Duodenal mucosa (tissue), 2 donors: ENCODE results near the gene EPB41.
"Not testable (repeated sequence)": the region's sequence is repeated elsewhere in the genome, so short reads cannot be mapped to it uniquely, and the experiment has no call there.

Experiments
- H3K27ac ChIP-seq: one replicate; pipeline ENCODE4 v1.7.0; 2013; ENCODE audit warnings: low read depth, low read length
- H3K27me3 ChIP-seq, 2 donors: one replicate each; pipeline ENCODE4 v1.7.0; 2013; ENCODE audit warnings: low read length in 2 of 2, control low read depth in 1 of 2; ENCODE audit not compliant: insufficient read depth in 2 of 2, control insufficient read depth in 1 of 2
- H3K36me3 ChIP-seq, 2 donors: one replicate each; pipeline ENCODE4 v1.7.0; 2013; ENCODE audit warnings: low read length in 2 of 2, control low read depth in 1 of 2; ENCODE audit not compliant: insufficient read depth in 2 of 2, control insufficient read depth in 1 of 2
- H3K4me1 ChIP-seq, 2 donors: one replicate each; pipeline ENCODE4 v1.7.0; 2013; ENCODE audit warnings: low read length in 2 of 2, control low read depth in 1 of 2; ENCODE audit not compliant: insufficient read depth in 2 of 2, control insufficient read depth in 1 of 2
- H3K4me3 ChIP-seq, 2 donors: one replicate each; pipeline ENCODE4 v1.7.0; 2013; ENCODE audit warnings: low read length in 2 of 2, low read depth in 1 of 2
- H3K9ac ChIP-seq, 2 donors: one replicate each; pipeline ENCODE4 v1.7.0; 2013; ENCODE audit warnings: low read length in 2 of 2, low read depth in 1 of 2
- H3K9me3 ChIP-seq, 2 donors: one replicate each; pipeline ENCODE4 v1.7.0; 2013; ENCODE audit warnings: low read length in 2 of 2, control low read depth in 1 of 2; ENCODE audit not compliant: control insufficient read depth in 1 of 2

The EPB41 gene

DNA sequence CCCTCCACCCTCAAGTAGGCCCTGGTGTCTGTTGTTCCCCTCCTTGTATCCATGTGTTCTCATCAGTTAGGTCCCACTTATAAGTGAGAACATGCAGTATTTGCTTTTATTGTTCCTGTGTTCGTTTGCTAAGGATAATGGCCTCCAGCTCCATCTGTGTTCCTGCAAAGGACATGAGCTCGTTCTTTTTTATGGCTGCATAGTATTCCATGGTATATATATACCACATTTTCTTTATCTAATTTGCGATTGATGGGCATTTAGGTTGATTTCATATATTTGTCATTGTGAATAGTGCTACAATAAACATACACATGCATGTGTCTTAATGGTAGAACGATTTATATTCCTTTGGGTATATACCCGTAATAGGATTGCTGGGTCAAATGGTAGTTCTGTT lies 178.3 kb downstream of the EPB41 start:
- not testable (repeated sequence) for H3K27ac ChIP-seq, H3K9ac ChIP-seq, H3K4me3 ChIP-seq, H3K36me3 ChIP-seq, H3K4me1 ChIP-seq, H3K27me3 ChIP-seq, H3K9me3 ChIP-seq

DNA sequence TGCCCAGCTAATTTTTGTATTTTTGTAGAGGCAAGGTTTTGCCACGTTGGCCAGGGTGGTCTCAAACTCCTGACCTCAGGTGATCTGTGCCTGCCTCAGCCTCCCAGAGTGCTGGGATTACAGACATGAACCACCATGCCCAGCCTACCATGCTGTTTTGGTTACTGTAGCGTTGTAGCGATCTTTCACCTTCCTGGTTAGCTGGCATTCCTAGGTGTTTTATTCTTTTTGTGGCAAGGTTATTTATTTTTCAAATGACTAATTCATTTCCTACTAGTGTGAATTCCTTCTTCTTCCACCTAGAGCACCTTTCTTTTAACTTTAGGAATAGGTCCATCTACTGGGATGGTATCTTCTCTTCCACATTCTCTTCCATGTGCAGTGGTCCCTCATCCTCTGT lies 180.1 kb downstream of the EPB41 start:
- no peaks in the 10 kb centered on the region for H3K4me1 ChIP-seq
- no peak overlapping the region for H3K27ac ChIP-seq
- no peak overlapping the region for H3K4me3 ChIP-seq
- H3K36me3 ChIP-seq = peaks cover 0 to 11% of the 10 kb centered on the region in 2 donors
- H3K9me3 ChIP-seq = no peaks in the 10 kb centered on the region
- no peaks in the 10 kb centered on the region for H3K27me3 ChIP-seq
- H3K9ac ChIP-seq = no peak overlapping the region

DNA sequence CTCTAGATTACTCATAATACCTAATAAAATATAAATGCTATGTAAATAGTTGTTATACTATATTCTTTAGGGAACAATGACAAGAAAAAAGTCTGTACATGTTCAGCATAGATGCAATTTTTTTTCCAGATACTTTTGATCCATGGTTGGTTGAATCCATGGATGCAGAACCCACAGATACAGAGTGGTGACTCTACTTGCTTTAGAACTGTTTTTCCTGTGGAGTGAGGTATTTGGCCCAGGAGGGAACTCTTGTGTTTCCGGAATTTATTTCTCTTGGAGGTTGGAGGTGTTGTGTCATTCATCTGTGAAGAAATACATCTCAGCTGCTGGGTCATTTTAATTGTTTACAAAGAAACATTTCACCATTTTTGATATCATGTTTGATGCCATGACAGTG lies 180.6 kb downstream of the EPB41 start:
- no peaks in the 10 kb centered on the region for H3K4me1 ChIP-seq
- H3K4me3 ChIP-seq = no peak overlapping the region

DNA sequence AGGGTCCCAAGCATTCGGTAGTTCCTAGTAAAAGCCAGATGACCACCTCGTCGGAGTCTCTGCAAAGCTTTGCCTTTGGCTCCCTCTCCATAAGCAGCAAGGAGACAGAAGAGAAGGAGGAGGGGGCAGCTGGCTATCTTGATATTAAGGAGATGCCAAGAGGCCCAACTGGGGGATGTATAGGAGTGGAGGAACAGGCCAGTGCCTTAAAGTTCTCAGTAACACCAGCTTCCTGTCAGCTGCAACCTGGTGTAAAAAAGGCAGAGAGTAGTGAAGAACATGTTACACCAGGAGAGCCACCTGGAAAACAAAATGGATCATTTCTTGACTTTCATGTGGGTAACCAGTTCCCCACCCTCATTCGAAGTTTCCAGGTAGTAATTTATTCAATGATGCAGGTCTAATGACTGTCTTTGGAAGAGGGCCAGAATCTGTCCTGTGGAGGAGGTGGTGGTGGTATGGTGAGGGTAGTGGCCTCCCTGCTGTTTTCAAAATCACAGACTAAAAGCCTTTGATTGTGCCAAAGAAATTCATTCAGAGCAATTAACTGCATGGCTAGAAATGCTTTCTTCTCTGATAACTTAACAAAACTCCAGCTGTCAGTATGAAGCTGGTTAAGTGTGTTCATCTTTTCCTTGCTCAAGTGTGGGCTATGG lies 182.0 kb downstream of the EPB41 start:
- Histone ChIP-seq H3K9ac (no peak overlapping the region), H3K4me3 (no peak overlapping the region), H3K27me3 (no peaks in the 10 kb centered on the region), H3K27ac (no peak overlapping the region), H3K36me3 (peaks cover 0 to 18% of the 10 kb centered on the region in 2 donors), H3K4me1 (no peaks in the 10 kb centered on the region), H3K9me3 (no peaks in the 10 kb centered on the region)

More for the DNA sequence above, 180.6 kb downstream of the EPB41 start:
- Histone ChIP-seq H3K36me3 (peaks cover 0 to 17% of the 10 kb centered on the region in 2 donors), H3K27me3 (no peaks in the 10 kb centered on the region), H3K9me3 (no peaks in the 10 kb centered on the region), H3K27ac (no peak overlapping the region), H3K9ac (no peak overlapping the region)

DNA sequence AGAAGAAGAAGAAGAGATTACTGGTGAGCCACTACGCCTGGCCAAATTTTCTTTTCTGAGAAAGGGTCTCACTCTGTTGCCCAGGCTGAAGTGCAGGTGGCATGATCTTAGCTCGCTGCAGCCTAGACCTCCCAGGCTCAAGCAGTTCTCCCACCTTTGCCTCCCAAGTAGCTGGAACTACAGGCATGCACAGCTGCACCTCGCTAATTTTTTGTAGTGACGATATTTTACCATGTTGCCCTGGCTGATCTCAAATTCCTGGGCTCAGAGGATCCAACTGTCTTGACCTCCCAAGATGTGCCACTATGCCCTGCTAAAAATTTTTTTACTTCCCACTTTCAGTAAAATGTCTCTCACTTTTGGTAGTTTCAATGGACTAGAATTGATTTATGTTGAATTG lies 184.9 kb downstream of the EPB41 start:
- Histone ChIP-seq H3K9me3 (no peaks in the 10 kb centered on the region), H3K36me3 (peaks cover 0 to 25% of the 10 kb centered on the region in 2 donors), H3K9ac (no peak overlapping the region), H3K4me3 (no peak overlapping the region), H3K27me3 (no peaks in the 10 kb centered on the region), H3K4me1 (no peaks in the 10 kb centered on the region), H3K27ac (no peak overlapping the region)

DNA sequence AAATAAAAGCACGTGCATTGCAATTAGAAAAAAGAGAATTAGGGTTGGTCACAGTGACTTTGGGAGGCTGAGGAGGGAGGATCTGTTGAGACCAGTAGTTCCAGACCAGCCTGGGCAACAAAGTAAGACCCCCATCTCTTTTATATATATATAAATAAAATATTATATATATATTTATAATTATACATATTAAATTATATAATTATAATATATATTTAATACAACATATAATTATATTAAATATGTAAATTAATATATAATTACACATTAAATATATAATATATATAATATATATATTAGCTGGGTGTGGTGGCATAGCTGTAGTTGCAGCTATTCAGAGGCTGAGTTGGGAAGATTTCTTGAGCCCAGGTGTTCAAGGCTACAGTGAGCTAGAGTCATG lies 186.1 kb downstream of the EPB41 start:
- peaks cover 0 to 22% of the 10 kb centered on the region in 2 donors for H3K36me3 ChIP-seq

DNA sequence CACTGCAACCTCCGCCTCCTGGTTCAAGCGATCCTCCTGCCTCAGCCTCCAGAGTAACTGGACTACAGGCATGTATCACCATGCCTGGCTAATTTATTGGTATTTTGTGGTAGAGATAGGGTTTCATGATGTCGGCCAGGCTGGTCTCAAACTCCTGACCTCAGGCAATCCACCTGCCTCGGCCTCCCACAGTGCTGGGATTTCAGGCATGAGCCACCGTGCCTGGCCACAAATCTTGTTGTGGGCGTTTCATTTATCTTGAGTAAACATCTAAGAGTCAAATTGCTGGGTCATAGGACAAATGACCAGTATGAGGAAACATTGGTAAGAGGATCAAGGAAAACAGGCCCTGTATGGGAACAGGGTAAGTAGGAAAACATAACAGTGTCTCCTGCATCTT lies 191.5 kb downstream of the EPB41 start:
- H3K27ac ChIP-seq = no peak overlapping the region
- peaks cover 3 to 13% of the 10 kb centered on the region in 2 donors for H3K36me3 ChIP-seq
- H3K9ac ChIP-seq = no peak overlapping the region
- H3K27me3 ChIP-seq = no peaks in the 10 kb centered on the region
- H3K4me3 ChIP-seq = no peak overlapping the region
- H3K4me1 ChIP-seq = no peaks in the 10 kb centered on the region
- no peaks in the 10 kb centered on the region for H3K9me3 ChIP-seq

More for the DNA sequence above, 186.1 kb downstream of the EPB41 start:
- Histone ChIP-seq H3K4me1 (no peaks in the 10 kb centered on the region), H3K9me3 (no peaks in the 10 kb centered on the region), H3K4me3 (no peak overlapping the region), H3K27me3 (no peaks in the 10 kb centered on the region), H3K27ac (no peak overlapping the region), H3K9ac (no peak overlapping the region)

DNA sequence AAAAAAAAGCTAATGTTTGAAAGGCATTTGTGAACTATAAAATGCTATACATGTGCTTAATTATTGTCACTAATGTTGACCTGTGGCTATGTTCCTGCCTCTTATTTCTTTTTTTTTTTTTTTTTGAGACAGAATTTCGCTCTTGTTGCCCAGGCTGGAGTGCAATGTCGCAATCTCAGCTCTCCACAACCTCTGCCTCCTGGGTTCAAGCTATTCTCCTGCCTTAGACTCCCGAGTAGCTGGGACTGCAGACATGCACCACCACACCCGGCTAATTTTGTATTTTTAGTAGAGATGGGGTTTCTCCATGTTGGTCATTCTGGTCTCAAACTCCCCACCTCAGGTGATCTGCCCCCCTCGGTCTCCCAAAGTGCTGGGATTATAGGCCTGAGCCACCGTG lies 193.7 kb downstream of the EPB41 start:
- H3K9me3 ChIP-seq, H3K4me3 ChIP-seq, H3K9ac ChIP-seq, H3K27me3 ChIP-seq, H3K4me1 ChIP-seq, H3K27ac ChIP-seq: not testable (repeated sequence)
- peaks cover 8 to 16% of the 10 kb centered on the region in 2 donors for H3K36me3 ChIP-seq

DNA sequence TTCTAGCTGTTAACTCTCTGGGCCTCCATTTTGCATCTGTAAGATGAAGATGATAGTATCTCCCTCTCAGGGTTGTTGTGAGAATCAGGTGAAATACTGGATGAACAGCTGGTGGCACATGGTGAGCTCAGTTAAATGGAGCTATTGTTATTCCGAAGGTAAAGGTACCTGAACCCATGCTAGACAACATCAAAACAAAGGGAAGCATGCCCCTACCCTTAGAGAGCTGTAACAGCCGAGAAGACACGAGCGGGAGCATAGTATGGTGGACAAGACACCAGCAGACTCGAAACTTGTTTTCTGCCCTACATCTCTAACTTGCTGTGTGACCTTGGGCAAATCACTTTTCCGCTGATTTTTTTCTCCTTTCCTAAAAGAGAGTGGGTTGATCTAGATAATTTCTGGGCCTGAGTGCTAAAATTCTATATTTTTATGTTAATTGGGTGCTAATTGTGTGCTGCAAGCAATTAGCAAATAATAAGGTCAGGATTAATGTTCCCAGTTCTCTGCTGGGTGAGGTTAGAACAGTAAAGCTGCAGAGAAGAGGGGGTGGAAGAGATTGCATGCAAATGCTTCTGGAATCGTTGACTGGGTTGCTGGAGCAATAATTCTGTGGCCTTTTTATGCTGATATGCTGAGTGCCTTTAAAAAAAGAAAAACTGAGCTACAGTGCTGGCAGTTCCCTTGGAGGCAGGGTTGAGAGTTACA lies 198.5 kb downstream of the EPB41 start:
- H3K27ac ChIP-seq = no peak overlapping the region
- no peaks in the 10 kb centered on the region for H3K27me3 ChIP-seq
- H3K9ac ChIP-seq = no peak overlapping the region
- H3K9me3 ChIP-seq = no peaks in the 10 kb centered on the region
- H3K36me3 ChIP-seq = peaks cover 10 to 36% of the 10 kb centered on the region in 2 donors
- no peak overlapping the region for H3K4me3 ChIP-seq
- no peaks in the 10 kb centered on the region for H3K4me1 ChIP-seq

DNA sequence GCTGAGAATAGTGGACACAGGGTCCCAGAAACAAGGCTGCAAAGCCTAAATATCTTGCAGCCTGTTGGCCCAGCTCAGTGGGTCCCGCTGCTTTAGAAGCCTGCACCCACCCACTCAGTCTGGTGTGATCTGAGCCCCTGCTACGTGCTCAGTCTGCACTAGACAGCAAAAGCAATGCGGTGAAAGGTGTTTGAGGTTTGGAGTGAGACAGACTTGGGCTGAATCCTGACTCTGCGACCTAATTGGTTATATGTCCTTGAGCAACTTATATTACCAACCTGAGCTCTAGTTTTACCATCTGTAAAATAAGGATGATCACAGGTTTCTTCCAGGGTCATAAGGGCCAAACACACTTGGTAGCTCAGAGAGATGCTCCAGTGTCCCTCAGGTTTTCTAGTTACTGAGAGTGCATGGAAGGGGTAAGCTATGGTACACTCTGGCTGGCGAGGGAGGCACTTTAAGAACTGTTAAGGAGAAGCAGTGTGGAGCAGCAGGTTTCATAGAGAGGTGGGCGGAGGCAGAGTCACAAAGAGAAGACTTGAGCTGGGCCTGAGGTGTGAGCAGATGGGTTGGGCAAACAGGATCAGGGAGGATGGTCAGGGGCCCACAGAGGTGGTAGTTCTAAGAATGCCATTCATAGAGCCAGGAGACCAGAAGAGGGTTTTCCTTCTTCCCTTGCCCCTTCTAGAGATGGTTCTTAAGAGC lies 199.2 kb downstream of the EPB41 start:
- H3K4me1 ChIP-seq = no peaks in the 10 kb centered on the region
- H3K9ac ChIP-seq = no peak overlapping the region
- no peak overlapping the region for H3K27ac ChIP-seq
- no peak overlapping the region for H3K4me3 ChIP-seq
- no peaks in the 10 kb centered on the region for H3K9me3 ChIP-seq
- H3K36me3 ChIP-seq = peaks cover 10 to 37% of the 10 kb centered on the region in 2 donors
- H3K27me3 ChIP-seq = no peaks in the 10 kb centered on the region
